GM18909 (cell line): ENCODE measurements around the gene MAP1LC3B.

ENCODE experiments used
- ATAC-seq: cut with Tn5 transposase; IDR thresholded peaks from one replicate; pipeline ENCODE4 v1.9.1; 2021; ENCODE audit warnings: mild to moderate bottlenecking; ENCODE audit not compliant: unreplicated experiment, poor library complexity

MAP1LC3B gene

DNA sequence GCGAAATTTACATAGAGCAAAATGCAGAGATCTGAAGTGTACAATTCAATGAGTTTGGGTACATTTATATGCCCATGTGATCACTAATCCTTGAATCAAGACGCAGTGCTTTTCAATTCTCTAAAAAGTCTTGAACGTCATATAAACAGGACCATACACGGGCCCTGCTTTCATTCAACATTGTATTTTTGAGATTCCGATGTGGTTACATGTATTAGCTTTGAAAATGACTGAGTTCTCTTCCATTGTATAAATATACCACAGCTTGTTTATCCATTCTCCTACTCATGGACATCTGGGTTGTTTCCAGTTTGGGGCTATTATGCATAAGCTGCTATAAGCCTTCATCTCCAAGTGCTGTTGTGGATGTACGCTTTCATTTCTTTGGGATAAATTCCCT is 55.2 kb downstream of the MAP1LC3B start:
- no peak for ATAC-seq

DNA sequence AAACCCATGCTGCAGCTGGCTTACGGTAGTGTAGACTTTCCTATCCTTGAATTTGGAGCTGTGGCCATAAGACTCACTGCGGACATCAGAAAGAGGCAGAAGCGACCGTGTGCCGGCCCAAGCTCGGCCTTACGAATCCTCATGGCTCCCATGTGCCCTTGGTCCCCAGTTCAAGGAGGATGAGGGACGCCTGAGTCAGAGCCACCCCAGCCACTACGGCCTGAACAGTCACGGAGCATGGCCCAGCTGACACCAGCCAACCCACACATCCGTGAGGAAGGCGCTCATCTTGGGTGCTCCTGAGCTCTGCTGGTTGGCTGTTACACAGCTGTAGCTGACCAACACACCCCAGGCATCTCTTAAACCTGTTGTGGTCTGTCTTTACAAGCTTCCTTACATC is 56.7 kb downstream of the MAP1LC3B start:
- no peak for ATAC-seq

DNA sequence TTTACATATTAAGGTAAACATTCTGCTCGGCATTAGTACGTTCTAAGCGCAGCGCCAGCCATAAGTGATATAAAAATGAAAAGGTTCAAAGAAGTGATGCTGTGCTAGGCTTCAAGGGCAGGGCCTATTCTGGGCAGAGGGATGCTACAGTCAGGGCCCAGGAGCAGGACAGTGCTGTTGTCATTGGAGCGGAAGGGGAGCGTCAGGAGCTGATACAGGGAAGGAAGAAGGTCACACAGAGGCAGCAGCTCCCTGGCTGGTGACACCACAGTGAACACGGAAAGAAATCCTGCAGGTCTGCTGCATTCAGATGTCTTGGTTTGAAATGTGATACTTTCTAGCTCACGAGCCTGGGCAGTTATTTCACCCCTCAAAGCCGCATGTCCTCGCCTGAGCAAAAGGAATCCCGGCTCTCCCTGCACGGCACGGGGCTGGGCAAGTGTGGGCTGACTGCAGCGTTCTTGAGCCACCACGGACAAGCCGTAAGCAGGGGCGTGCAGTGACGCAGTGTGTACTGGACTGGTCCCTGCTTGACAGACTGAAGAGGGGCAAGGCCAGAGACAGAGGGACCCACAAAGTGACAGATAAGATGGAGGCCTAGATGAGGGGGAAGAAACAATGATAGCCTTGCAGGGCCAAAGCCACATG is 59.6 kb downstream of the MAP1LC3B start:
- no peak for ATAC-seq

DNA sequence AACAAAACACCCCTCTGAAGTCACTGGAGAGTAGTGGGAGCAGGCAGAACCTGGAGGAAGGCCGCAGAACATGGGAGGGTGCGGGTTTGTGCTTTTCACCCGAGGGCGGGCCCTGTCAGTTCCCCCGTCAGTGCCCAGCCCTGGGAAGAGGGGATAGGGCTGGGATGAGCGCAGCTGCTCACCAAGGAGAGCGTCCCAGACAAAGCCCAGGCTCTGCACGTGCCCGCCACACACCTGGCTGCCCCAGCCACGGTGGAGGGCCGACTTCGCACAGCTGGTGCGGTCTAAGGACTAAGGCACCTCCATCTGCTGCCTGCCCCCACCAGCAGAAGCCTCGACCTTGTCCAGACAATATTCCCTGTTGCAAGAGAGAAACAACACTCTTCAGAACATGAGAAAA is 61.2 kb downstream of the MAP1LC3B start:
- ATAC-seq: no peak
